HG03469 (cell line): Measurements from ENCODE around the gene HYAL1.
"Not testable (repeated sequence)": the region's sequence is repeated elsewhere in the genome, so short reads cannot be mapped to it uniquely, and the experiment has no call there.

Source experiments
- ATAC-seq: cut with Tn5 transposase; IDR thresholded peaks from one replicate; pipeline ENCODE4 v1.9.1; 2021; ENCODE audit warnings: mild to moderate bottlenecking, moderate library complexity, moderate number of reproducible peaks; ENCODE audit not compliant: unreplicated experiment

The HYAL1 gene

GRCh38 chr3:50263478-50264382 is 39.6 kb downstream of the HYAL1 start:
- ATAC-seq: no peak

GRCh38 chr3:50262778-50263177 is 40.6 kb downstream of the HYAL1 start:
- no peak for ATAC-seq

- ATAC-seq: not testable (repeated sequence)
These were observed 41.2 kb downstream of the HYAL1 start for GRCh38 chr3:50262200-50262599.

GRCh38 chr3:50261505-50261904 is 41.9 kb downstream of the HYAL1 start:
- no peak for ATAC-seq

GRCh38 chr3:50260942-50261441 is 42.4 kb downstream of the HYAL1 start:
- no peak for ATAC-seq

- ATAC-seq: no peak
These were observed 43.1 kb downstream of the HYAL1 start for GRCh38 chr3:50260027-50260941.

GRCh38 chr3:50259432-50260026 is 43.8 kb downstream of the HYAL1 start:
- ATAC-seq: no peak

- ATAC-seq: no peak
These were observed 44.4 kb downstream of the HYAL1 start for GRCh38 chr3:50258979-50259378.

GRCh38 chr3:50258029-50258680 is 45.2 kb downstream of the HYAL1 start:
- no peak for ATAC-seq

- ATAC-seq: no peak
These were observed 46.1 kb downstream of the HYAL1 start for GRCh38 chr3:50256978-50257890.

- no peak for ATAC-seq
These were observed 48.1 kb downstream of the HYAL1 start for GRCh38 chr3:50255251-50255615.

- ATAC-seq: no peak
These were observed 48.7 kb downstream of the HYAL1 start for GRCh38 chr3:50254577-50255250.

GRCh38 chr3:50251220-50251619 is 52.2 kb downstream of the HYAL1 start:
- ATAC-seq: no peak

GRCh38 chr3:50250514-50250913 is 52.9 kb downstream of the HYAL1 start:
- ATAC-seq: no peak
